ENCODE measurements around the gene TCF25.

DNA sequence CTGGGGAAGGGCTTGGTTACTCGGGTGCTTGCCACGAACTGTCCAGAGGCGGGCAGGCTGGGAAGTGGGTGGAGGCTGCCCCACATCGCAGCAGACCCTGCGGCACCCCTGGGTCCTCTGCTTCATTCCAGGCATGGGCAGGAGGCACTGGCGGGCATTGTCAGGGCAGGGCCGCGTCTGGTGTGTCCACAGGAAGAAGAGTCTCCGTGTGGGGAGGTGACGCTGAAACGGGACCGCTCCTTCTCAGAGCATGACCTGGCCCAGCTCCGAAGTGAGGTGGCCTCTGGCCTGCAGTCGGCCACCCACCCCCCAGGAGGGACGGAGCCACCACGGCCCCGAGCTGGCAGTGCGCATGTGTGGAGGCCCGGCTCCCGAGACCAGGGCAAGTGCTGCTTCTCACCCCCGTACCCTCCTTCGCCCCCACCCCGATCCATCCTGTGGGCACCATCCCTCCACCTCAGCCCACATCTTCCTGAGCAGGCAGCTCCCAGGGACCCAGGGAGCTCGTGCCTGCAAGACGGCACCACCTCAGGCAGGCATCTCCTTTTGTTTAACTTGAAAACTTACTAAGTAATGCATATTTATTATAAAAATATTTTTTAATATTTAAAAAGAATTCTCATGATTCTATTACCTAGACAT is 14.3 kb upstream of the TCF25 start:
- TF ChIP-seq, protein P1, sequence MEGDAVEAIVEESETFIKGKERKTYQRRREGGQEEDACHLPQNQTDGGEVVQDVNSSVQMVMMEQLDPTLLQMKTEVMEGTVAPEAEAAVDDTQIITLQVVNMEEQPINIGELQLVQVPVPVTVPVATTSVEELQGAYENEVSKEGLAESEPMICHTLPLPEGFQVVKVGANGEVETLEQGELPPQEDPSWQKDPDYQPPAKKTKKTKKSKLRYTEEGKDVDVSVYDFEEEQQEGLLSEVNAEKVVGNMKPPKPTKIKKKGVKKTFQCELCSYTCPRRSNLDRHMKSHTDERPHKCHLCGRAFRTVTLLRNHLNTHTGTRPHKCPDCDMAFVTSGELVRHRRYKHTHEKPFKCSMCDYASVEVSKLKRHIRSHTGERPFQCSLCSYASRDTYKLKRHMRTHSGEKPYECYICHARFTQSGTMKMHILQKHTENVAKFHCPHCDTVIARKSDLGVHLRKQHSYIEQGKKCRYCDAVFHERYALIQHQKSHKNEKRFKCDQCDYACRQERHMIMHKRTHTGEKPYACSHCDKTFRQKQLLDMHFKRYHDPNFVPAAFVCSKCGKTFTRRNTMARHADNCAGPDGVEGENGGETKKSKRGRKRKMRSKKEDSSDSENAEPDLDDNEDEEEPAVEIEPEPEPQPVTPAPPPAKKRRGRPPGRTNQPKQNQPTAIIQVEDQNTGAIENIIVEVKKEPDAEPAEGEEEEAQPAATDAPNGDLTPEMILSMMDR (IDR thresholded peaks at IDR 0.05) = no peak
- TF ChIP-seq POLR2A (IDR thresholded peaks at IDR 0.05) = no peak
